ENCODE data around the gene NMB. TPM values are rescaled to one million over a fixed set of nuclear protein-coding genes. Genes with fewer than 3 reads are reported as not detected.

Gene NMB
- total and polyA plus RNA-seq, 10 donors = 1.0 to 5.5 (median 2.5) TPM

GRCh38 chr15:84638103-84638502 lies 19.9 kb downstream of the NMB start:
- 73 to 81% (median 78%) methylated on average over 3 of the region's 3 CpGs for WGBS, 5 donors
- intact Hi-C loops (cut with DNase I; ENCODE audit: low total_unique reads) = no loop called here
- peak overlapping the region in 1 of 8 donors; percentile 12 for H3K27ac ChIP-seq
- peaks cover 15 to 38% (median 26%) of the 10 kb centered on the region in 6 donors for H3K4me1 ChIP-seq
- no peaks in the 10 kb centered on the region for H3K9me3 ChIP-seq
- H3K36me3 ChIP-seq = peaks cover 3 to 73% (median 57%) of the 10 kb centered on the region in 6 donors
- TF ChIP-seq POLR2AphosphoS5 (IDR thresholded peaks at IDR 0.05) (no peak), POLR2A (IDR thresholded peaks at IDR 0.05) (no peak)
- TF ChIP-seq, protein P1, sequence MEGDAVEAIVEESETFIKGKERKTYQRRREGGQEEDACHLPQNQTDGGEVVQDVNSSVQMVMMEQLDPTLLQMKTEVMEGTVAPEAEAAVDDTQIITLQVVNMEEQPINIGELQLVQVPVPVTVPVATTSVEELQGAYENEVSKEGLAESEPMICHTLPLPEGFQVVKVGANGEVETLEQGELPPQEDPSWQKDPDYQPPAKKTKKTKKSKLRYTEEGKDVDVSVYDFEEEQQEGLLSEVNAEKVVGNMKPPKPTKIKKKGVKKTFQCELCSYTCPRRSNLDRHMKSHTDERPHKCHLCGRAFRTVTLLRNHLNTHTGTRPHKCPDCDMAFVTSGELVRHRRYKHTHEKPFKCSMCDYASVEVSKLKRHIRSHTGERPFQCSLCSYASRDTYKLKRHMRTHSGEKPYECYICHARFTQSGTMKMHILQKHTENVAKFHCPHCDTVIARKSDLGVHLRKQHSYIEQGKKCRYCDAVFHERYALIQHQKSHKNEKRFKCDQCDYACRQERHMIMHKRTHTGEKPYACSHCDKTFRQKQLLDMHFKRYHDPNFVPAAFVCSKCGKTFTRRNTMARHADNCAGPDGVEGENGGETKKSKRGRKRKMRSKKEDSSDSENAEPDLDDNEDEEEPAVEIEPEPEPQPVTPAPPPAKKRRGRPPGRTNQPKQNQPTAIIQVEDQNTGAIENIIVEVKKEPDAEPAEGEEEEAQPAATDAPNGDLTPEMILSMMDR (IDR thresholded peaks at IDR 0.05 in 8 of 11, conservative IDR thresholded peaks at IDR 0.05 in 3 of 11) = no peak
- no peak for DNase-seq
- H3K4me3 ChIP-seq = no peak overlapping the region
- H3K27me3 ChIP-seq (replicated peaks in 1 of 7) = no peaks in the 10 kb centered on the region

GRCh38 chr15:84634228-84634837 lies 23.7 kb downstream of the NMB start:
- TF ChIP-seq POLR2A (IDR thresholded peaks at IDR 0.05) = no peak
- TF ChIP-seq, protein P1 (IDR thresholded peaks at IDR 0.05 in 8 of 11, conservative IDR thresholded peaks at IDR 0.05 in 3 of 11) = no peak
- no peak for TF ChIP-seq POLR2AphosphoS5 (IDR thresholded peaks at IDR 0.05)
- Histone ChIP-seq H3K36me3 (peaks cover 0 to 35% (median 19%) of the 10 kb centered on the region in 6 donors), H3K27me3 (replicated peaks in 1 of 7) (no peaks in the 10 kb centered on the region), H3K4me3 (peak overlapping the region; percentile 49 to 95 (median 72)), H3K27ac (peak overlapping the region; percentile 91 to 96 (median 95)), H3K9me3 (no peaks in the 10 kb centered on the region), H3K4me1 (peaks cover 29 to 71% (median 47%) of the 10 kb centered on the region in 6 donors)
- intact Hi-C loops (cut with DNase I; ENCODE audit: low total_unique reads) = no loop called here
- no peak for DNase-seq
- WGBS, 5 donors = 31 to 41% (median 35%) methylated on average over 23 of the region's 23 CpGs

GRCh38 chr15:84633311-84634227 lies 24.4 kb downstream of the NMB start:
- intact Hi-C loops (cut with DNase I; ENCODE audit: low total_unique reads) = no loop called here

More at GRCh38 chr15:84633311-84634227, 24.4 kb downstream of the NMB start:
- TF ChIP-seq POLR2AphosphoS5 (IDR thresholded peaks at IDR 0.05) = peak; percentile 37 to 83 (median 79)
- TF ChIP-seq, protein P1 (IDR thresholded peaks at IDR 0.05 in 8 of 11, conservative IDR thresholded peaks at IDR 0.05 in 3 of 11) = peak in 1 of 11 experiments; percentile 12
- TF ChIP-seq POLR2A (IDR thresholded peaks at IDR 0.05) = no peak
- Histone ChIP-seq H3K4me1 (peaks cover 29 to 71% (median 47%) of the 10 kb centered on the region in 6 donors), H3K27ac (peak overlapping the region; percentile 91 to 96 (median 95)), H3K36me3 (peaks cover 0 to 28% (median 13%) of the 10 kb centered on the region in 6 donors), H3K27me3 (replicated peaks in 1 of 7) (no peaks in the 10 kb centered on the region), H3K4me3 (peak overlapping the region; percentile 49 to 95 (median 72)), H3K9me3 (no peaks in the 10 kb centered on the region)
- peak; percentile 94 for DNase-seq
- 0% methylated on average over 54 to 105 of the region's 105 CpGs for WGBS, 5 donors

Data from spleen (tissue), 11 donors.